GM12874 (cell line): ENCODE data around the gene FASN.

Experiments
- TF ChIP-seq, protein P1 (sequence below): IDR thresholded peaks from 2 replicates; pipeline ENCODE4 v1.5.1; 2011; ENCODE audit warnings: low read depth, mild to moderate bottlenecking, control low read depth, low read length, moderate library complexity; ENCODE audit not compliant: insufficient read depth

FASN gene

GRCh38 chr17:82052638-82053059 lies 45.4 kb downstream of the FASN start:
- TF ChIP-seq, protein P1, sequence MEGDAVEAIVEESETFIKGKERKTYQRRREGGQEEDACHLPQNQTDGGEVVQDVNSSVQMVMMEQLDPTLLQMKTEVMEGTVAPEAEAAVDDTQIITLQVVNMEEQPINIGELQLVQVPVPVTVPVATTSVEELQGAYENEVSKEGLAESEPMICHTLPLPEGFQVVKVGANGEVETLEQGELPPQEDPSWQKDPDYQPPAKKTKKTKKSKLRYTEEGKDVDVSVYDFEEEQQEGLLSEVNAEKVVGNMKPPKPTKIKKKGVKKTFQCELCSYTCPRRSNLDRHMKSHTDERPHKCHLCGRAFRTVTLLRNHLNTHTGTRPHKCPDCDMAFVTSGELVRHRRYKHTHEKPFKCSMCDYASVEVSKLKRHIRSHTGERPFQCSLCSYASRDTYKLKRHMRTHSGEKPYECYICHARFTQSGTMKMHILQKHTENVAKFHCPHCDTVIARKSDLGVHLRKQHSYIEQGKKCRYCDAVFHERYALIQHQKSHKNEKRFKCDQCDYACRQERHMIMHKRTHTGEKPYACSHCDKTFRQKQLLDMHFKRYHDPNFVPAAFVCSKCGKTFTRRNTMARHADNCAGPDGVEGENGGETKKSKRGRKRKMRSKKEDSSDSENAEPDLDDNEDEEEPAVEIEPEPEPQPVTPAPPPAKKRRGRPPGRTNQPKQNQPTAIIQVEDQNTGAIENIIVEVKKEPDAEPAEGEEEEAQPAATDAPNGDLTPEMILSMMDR = no peak

GRCh38 chr17:82051776-82052637 lies 46.0 kb downstream of the FASN start, which contains the start of the genes GPS1 and RFNG:
GPS1 (plus strand) TSS chr17:82051898; CDS start chr17:82051932, 34 bp downstream.
RFNG (minus strand) TSS chr17:82051811; CDS start chr17:82051766, 45 bp downstream.
- TF ChIP-seq, protein P1 = no peak

GRCh38 chr17:82050761-82051641 lies 47.0 kb downstream of the FASN start:
- TF ChIP-seq, protein P1 = no peak

DNA sequence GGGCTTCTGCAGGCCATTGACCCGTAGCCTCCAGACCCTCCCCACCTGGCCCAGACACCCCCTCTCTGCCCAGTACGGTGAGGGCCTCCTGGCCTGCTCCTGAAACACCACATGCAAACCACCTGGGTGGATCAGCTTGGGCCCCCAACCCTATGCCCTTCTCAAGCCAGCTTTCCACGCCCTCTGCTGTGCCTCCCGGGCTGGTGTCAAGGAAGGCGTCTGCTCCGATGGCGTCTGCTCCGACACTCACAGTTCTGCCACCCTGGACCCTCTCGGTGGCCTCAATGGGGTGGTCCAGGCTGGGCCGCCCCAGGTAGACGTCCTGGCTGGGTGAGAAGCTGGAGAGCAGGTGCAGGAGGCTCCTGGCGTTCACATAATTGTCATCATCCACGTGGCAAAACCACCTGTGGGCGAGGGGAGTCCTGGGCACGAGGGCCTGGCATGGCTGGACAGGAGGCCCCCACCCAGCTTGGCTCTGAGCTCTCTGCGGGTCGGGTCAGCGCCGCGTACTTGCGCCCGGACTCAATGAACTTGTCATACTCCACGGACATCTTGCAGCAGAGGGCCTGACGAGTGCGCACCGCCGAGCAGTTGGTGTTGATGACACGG lies 47.8 kb downstream of the FASN start:
- TF ChIP-seq, protein P1 = no peak

DNA sequence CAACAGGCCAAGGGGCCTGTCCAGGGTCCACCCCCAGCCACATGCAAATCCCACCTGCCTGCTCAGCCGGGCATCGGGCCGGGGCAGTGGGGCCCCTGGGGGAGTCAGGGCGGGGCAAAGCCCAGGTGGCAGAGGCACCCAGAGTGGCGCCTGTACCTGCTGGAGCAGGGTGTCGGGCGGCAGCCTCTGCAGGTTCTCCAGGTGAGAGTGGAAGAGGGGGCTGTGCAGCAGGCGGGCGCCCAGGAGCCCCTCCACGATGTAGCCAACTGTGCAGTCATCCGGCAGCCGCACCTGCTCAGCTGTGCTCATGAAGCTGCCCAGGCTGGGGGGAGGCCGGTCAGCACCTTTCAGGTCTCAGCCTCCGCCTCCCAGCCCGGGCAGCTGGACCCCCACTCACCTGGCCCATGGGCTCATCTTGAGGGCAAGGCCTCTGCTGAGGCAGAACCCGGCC lies 48.5 kb downstream of the FASN start:
- TF ChIP-seq, protein P1 = no peak

GRCh38 chr17:82049106-82049505 lies 48.9 kb downstream of the FASN start:
- TF ChIP-seq, protein P1 = no peak
